ENCODE measurements around the gene SYCP2L.

GRCh38 chr6:11007715-11008608 lies 121.1 kb downstream of the SYCP2L start:
- TF ChIP-seq CTCF (IDR thresholded peaks at IDR 0.05; ENCODE audit: extremely low read depth in 1 of 2, insufficient read depth in 1 of 2, low read depth in 1 of 2, low read length in 2 of 2) (no peak), EZH2 (IDR thresholded peaks at IDR 0.05; ENCODE audit: borderline replicate concordance, low read depth, low read length, severe bottlenecking) (no peak), POLR2A (IDR thresholded peaks at IDR 0.05; ENCODE audit: low read depth, low read length) (no peak), GATA2 (IDR thresholded peaks at IDR 0.05; ENCODE audit: insufficient read depth, insufficient read length, low read depth, low read length) (no peak), POLR2AphosphoS5 (IDR thresholded peaks at IDR 0.05; ENCODE audit: insufficient read depth, low read depth, low read length) (no peak), MAX (IDR thresholded peaks at IDR 0.05; ENCODE audit: insufficient read depth, insufficient read length) (no peak), FOS (IDR thresholded peaks at IDR 0.05; ENCODE audit: borderline replicate concordance, insufficient read depth, low read length) (no peak)
